Epithelial cell of proximal tubule (primary cell): Measurements from ENCODE around the gene SF3A1. TPM values are rescaled to one million over a fixed set of nuclear protein-coding genes. Genes with fewer than 3 reads are reported as not detected.

Experiments used
- DNase-seq: peaks from one replicate; pipeline ENCODE4 v3.0.0-alpha.2; 2011; ENCODE audit warnings: low read depth
- H3K4me3 ChIP-seq: 2 replicates; pipeline ENCODE4 v1.5.1; 2011; ENCODE audit warnings: low read depth, mild to moderate bottlenecking, low read length
- total RNA-seq: library from RNA; depleted of rRNA; stranded (reverse); fragments of >200 nt; gene quantifications from 2 replicates; pipeline ENCODE4 v1.2.3, GENCODE V29; 2015
- TF ChIP-seq, protein P1 (sequence below): conservative IDR thresholded peaks from 2 replicates; pipeline ENCODE4 v1.5.1; 2012; ENCODE audit warnings: low read depth, mild to moderate bottlenecking, low read length

Gene SF3A1
- total RNA-seq, 1 donor from 2014 or later, result 42.6 TPM

DNA sequence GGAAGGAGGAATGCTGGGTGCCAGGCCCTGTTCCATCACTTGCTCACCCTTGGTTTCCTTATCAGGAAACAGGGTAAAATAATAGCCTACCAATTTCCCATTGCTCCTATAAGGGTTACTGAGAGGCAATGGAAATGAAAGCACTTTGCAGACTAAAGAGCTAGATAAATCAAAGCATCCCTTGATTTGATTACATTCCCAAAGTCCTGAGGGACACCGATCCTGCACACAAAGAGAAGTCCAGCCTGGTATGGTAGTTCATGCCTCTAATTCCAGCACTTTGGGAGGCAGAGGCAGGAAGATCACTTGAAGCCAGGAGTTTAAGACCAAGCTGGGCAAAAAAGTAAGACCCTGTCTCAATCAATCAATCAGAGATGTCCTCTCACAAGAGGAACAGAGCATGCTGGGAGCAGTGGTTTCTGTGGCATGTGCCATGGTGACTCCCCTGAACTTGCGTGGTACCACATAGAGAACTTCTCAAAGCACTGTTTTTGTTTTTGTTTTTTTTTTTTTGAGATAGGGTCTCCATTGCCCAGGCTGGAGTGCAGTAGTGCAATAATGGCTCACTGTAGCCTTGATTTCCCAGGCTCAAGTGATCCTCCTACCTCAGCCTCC, 40.6 kb downstream of the SF3A1 start:
- DNase-seq, result no peak
- TF ChIP-seq, protein P1, sequence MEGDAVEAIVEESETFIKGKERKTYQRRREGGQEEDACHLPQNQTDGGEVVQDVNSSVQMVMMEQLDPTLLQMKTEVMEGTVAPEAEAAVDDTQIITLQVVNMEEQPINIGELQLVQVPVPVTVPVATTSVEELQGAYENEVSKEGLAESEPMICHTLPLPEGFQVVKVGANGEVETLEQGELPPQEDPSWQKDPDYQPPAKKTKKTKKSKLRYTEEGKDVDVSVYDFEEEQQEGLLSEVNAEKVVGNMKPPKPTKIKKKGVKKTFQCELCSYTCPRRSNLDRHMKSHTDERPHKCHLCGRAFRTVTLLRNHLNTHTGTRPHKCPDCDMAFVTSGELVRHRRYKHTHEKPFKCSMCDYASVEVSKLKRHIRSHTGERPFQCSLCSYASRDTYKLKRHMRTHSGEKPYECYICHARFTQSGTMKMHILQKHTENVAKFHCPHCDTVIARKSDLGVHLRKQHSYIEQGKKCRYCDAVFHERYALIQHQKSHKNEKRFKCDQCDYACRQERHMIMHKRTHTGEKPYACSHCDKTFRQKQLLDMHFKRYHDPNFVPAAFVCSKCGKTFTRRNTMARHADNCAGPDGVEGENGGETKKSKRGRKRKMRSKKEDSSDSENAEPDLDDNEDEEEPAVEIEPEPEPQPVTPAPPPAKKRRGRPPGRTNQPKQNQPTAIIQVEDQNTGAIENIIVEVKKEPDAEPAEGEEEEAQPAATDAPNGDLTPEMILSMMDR, result no peak
- H3K4me3 ChIP-seq, result no peak overlapping the region

DNA sequence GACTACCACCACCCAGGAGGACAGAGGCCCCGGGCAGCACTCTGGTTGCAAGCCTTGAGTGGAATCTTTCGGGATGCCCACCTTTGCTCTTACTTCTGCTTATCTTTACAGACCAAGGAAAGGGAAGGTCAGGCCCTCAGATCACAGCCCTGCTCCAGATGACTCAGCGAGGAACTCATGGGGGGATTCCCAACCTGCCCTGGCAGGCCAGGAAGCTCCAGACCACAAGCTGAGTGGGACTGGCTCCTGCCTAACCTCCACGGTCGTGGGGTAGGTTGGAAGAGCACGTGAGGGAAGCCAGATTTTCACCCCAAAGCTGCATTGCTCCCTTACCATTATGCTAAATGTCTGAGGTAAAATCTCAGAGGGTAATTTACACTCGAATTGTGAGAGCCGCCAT, 41.8 kb downstream of the SF3A1 start:
- TF ChIP-seq, protein P1, result no peak
- DNase-seq, result no peak

DNA sequence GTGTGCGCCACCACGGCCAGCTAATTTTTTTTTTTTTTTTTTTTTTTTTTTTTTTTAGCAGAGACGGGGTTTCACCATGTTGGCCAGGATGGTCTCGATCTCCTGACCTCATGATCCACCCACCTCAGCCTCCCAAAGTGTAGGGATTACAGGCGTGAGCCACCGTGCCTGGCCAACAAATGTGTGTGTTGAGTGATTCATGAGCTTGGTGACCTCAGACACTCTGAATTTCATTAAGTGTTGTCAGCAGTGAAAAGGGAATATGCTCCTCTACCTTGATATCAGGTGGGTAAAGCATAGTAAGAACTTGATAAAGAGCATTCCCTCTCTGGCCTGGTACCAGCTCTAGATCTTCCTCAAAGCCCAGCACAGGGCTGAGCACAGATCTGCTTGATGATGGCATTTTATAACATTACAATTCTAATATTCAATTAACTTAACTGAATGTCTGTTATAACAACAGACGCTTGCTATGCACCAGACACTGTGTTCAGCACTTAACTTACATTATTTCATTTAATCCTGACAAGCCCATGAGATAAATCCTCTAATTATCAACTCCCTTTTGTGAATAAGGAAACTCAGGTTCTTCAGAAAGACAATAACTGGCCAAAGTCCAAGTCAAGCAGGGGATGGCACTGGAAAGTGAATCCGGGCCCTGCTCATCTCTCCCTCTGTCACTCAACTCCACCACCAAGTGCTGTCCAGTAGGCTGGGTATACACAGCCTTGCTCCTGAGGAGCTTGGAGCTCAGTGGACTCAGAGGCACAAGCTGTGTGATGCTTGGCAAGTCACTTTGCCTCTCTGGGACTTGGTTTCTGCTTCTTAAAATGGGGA, 42.9 kb downstream of the SF3A1 start:
- DNase-seq, result no peak
- TF ChIP-seq, protein P1, result no peak
- H3K4me3 ChIP-seq, result no peak overlapping the region

More for the DNA sequence above, 41.8 kb downstream of the SF3A1 start:
- H3K4me3 ChIP-seq, result no peak overlapping the region

DNA sequence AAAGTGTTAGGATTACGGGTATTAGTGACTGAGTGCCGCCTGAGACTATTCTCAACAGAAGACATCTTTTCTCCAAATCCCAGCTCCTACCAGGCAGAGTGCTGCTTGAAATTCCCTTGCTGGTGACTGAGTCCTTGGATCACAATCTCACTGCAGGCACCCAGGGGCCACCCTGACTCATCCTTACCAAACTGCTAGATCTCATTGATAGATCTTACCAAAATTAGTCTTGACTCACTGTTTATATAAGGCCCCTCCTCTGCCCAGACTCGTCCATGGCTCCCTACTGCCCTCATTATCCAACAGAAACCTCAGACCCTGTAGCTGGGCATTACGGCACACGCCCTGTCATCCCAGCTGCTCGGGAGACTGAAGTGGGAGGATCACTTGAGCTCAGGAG, 44.6 kb downstream of the SF3A1 start:
- TF ChIP-seq, protein P1, result no peak
- peak overlapping the region; percentile 13 for H3K4me3 ChIP-seq
- DNase-seq, result no peak

DNA sequence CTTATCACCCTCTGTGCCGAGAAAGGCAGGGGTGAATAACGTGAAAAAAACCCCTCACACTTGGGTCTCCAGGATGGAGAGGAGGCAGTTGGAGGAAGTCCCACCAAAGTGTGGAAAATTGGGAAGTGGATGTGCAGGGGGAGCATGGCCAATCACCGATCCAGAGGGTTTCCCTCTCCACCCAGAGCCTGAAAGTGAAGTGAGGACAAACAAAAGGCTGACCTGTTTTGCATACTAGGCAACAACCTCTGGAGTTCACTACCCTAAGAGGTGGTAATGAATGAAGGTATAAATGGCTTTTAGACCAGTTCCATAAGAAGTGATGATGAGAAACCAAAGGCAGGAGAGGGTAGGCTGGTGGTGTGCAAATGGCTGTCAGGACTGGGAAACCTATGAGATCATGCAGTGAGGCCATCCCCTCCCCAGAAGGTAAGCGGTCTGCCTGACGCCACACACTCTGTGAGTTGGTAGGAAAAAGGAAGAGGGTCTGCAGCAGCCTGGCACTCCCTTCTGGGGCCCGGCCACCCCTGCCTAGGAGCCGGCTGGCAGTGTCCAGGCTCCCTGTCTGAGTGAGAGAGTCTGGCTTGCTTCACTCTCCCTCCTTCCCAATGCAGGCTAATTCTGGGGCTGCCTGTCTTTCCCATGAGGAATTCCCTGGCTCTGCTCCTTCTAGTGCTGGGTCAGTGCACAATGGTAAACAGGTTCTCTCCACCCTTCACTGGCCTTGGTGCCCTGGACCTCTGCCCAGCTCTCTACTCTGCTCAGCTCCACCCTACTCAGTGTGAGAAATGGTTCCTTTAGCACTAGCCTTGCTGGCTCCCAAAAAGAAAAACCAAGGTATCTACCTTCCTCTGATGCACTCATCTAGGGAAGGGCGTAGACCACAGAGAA, 45.6 kb downstream of the SF3A1 start:
- peak; percentile 87 for DNase-seq
- TF ChIP-seq, protein P1, result no peak
- H3K4me3 ChIP-seq, result peak overlapping the region; percentile 21

DNA sequence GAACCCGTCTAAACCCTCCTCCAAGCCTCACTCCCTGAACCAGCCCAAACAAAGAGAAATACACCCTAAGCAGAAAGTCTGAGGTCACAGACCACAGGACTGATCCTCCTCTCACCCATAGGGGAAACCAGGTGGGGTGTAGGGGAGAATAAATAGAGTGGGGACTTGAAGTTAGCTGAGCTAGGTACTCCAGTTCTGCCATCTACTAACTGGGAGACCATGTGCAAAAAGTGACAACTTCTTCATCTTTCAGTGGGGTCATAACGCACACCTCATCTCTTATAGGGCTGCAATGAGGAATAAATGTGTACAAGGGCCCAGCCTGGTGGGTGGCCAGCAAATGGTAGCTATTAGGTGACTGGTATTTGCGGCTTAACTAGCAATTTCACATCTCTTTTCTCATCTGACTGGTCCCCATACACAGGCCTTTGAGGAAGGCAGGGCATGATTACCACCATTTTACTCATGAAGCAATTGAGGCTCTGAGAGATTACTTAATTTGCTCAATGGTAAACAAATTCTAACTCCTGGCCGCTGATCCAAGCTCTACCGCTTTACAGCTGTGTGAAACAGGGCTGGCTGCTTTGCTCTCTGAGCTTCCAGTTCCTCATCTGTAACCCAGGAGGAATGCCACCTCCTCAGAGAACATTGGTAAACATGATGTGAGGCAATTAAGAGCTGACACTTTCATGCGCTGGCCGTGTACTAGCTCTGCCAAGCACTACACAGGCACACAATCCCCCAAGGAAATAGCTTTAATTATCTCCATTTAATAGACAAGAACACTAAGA, 46.5 kb downstream of the SF3A1 start:
- no peak overlapping the region for H3K4me3 ChIP-seq
- TF ChIP-seq, protein P1, result no peak
- peak; percentile 95 for DNase-seq
